Ureter (tissue), 1 donor: Measurements from ENCODE around the gene DGKE. TPM values are rescaled to one million over a fixed set of nuclear protein-coding genes. Genes with fewer than 3 reads are reported as not detected.

Experiments
- DNase-seq: peaks from one replicate; pipeline ENCODE4 v3.0.0-alpha.2; 2020; ENCODE audit warnings: low spot score
- total RNA-seq: library from RNA; stranded (reverse); gene quantifications from one replicate; pipeline ENCODE4 v1.2.4, GENCODE V29; 2023
- donor health status: DM: yes; HTN: yes; CAD: no.

DGKE gene
- total RNA-seq, 1 donor from 2014 or later = 15.4 TPM

GRCh38 chr17:56847106-56847505 is 13.2 kb downstream of the DGKE start:
- no peak for DNase-seq

GRCh38 chr17:56849131-56849530 is 15.2 kb downstream of the DGKE start:
- no peak for DNase-seq

- DNase-seq = no peak
Observed at GRCh38 chr17:56850591-56850990, 16.6 kb downstream of the DGKE start.

- DNase-seq = no peak
Observed at GRCh38 chr17:56851008-56851407, 17.1 kb downstream of the DGKE start.

- no peak for DNase-seq
Observed at GRCh38 chr17:56861899-56862298, 27.9 kb downstream of the DGKE start.

- DNase-seq = no peak
Observed at GRCh38 chr17:56863974-56864373, 30.0 kb downstream of the DGKE start.

GRCh38 chr17:56866076-56866475 is 32.1 kb downstream of the DGKE start:
- DNase-seq = no peak

GRCh38 chr17:56866496-56866895 is 32.5 kb downstream of the DGKE start:
- DNase-seq = no peak

- DNase-seq = no peak
Observed at GRCh38 chr17:56867948-56868376, 34.0 kb downstream of the DGKE start.

GRCh38 chr17:56868716-56869115 is 34.8 kb downstream of the DGKE start:
- no peak for DNase-seq

- DNase-seq = no peak
Observed at GRCh38 chr17:56870081-56870651, 36.2 kb downstream of the DGKE start.

- no peak for DNase-seq
Observed at GRCh38 chr17:56876766-56877179, 42.8 kb downstream of the DGKE start.

- DNase-seq = no peak
Observed at GRCh38 chr17:56879280-56879679, 45.3 kb downstream of the DGKE start.

- no peak for DNase-seq
Observed at GRCh38 chr17:56880133-56880532, 46.2 kb downstream of the DGKE start.

GRCh38 chr17:56880571-56880970 is 46.6 kb downstream of the DGKE start:
- no peak for DNase-seq

- no peak for DNase-seq
Observed at GRCh38 chr17:56881685-56882295, 47.8 kb downstream of the DGKE start.

- no peak for DNase-seq
Observed at GRCh38 chr17:56883616-56884015, 49.7 kb downstream of the DGKE start.

- DNase-seq = no peak
Observed at GRCh38 chr17:56884483-56885311, 50.7 kb downstream of the DGKE start.

GRCh38 chr17:56885312-56885657 is 51.3 kb downstream of the DGKE start:
- DNase-seq = no peak

- DNase-seq = no peak
Observed at GRCh38 chr17:56886288-56886731, 52.4 kb downstream of the DGKE start.

- DNase-seq = no peak
Observed at GRCh38 chr17:56887105-56887504, 53.2 kb downstream of the DGKE start.

- no peak for DNase-seq
Observed at GRCh38 chr17:56887552-56888467, 53.9 kb downstream of the DGKE start.
